Astrocyte (in vitro differentiated cells and primary cell): ENCODE data around the gene NCAM1.

Experiments used
- CTCF ChIP-seq: IDR thresholded peaks from 2 replicates; pipeline ENCODE4 v1.5.1; 2011; ENCODE audit warnings: low read depth, mild to moderate bottlenecking, inconsistent platforms, low read length, moderate library complexity; ENCODE audit not compliant: insufficient read depth
- EZH2 ChIP-seq: IDR thresholded peaks from 2 replicates; pipeline ENCODE4 v1.6.1; 2012; ENCODE audit warnings: mild to moderate bottlenecking, low read length, inconsistent platforms; ENCODE audit not compliant: insufficient read depth

GRCh38 chr11:112965656-112966055, 4.4 kb downstream of the NCAM1 start:
- no peak for TF ChIP-seq EZH2
- TF ChIP-seq CTCF, result no peak
